Measurements from ENCODE around the gene PAK6.

PAK6 gene

GRCh38 chr15:40312370-40313158, 73.7 kb downstream of the PAK6 start:
- no peak for DNase-seq

GRCh38 chr15:40313531-40314398, 74.9 kb downstream of the PAK6 start:
- DNase-seq: peak; percentile 90

GRCh38 chr15:40314723-40315276, 75.9 kb downstream of the PAK6 start:
- DNase-seq: no peak

GRCh38 chr15:40316931-40317330, 78.1 kb downstream of the PAK6 start:
- DNase-seq: no peak

- no peak for DNase-seq
Measured at GRCh38 chr15:40317580-40317979, 78.7 kb downstream of the PAK6 start.

- no peak for DNase-seq
Measured at GRCh38 chr15:40320409-40320808, 81.5 kb downstream of the PAK6 start.

GRCh38 chr15:40320931-40321371, 82.1 kb downstream of the PAK6 start:
- peak; percentile 35 for DNase-seq

- no peak for DNase-seq
Measured at GRCh38 chr15:40322531-40323238, 83.8 kb downstream of the PAK6 start.

- peak; percentile 95 for DNase-seq
Measured at GRCh38 chr15:40323239-40323952, 84.5 kb downstream of the PAK6 start, which contains the start of gene INAFM2. INAFM2 (plus strand) TSS chr15:40323692; CDS start chr15:40324056, 364 bp downstream.

- no peak for DNase-seq
Measured at GRCh38 chr15:40323953-40324937, 85.4 kb downstream of the PAK6 start.

GRCh38 chr15:40325188-40325587, 86.3 kb downstream of the PAK6 start:
- no peak for DNase-seq

GRCh38 chr15:40325700-40326099, 86.8 kb downstream of the PAK6 start:
- DNase-seq: no peak

All from NCI-H524 treated with DMSO at 0.1 percent for 48 hours (cell line).